ENCODE measurements around the gene SNX24.
"Not testable (repeated sequence)": the region's sequence is repeated elsewhere in the genome, so short reads cannot be mapped to it uniquely, and the experiment has no call there.

The SNX24 gene

GRCh38 chr5:122874179-122874875 is 28.9 kb downstream of the SNX24 start:
- no peak for DNase-seq

- DNase-seq, result no peak
Measured at GRCh38 chr5:122877518-122877917, 32.1 kb downstream of the SNX24 start.

GRCh38 chr5:122879076-122879475 is 33.7 kb downstream of the SNX24 start:
- no peak for DNase-seq

- DNase-seq, result no peak
Measured at GRCh38 chr5:122880170-122880689, 34.8 kb downstream of the SNX24 start.

GRCh38 chr5:122880749-122881148 is 35.3 kb downstream of the SNX24 start:
- no peak for DNase-seq

- DNase-seq, result no peak
Measured at GRCh38 chr5:122882831-122883230, 37.4 kb downstream of the SNX24 start.

- no peak for DNase-seq
Measured at GRCh38 chr5:122885045-122885517, 39.7 kb downstream of the SNX24 start.

- no peak for DNase-seq
Measured at GRCh38 chr5:122885891-122886290, 40.5 kb downstream of the SNX24 start.

- DNase-seq, result no peak
Measured at GRCh38 chr5:122895141-122895540, 49.7 kb downstream of the SNX24 start.

GRCh38 chr5:122896598-122897282 is 51.3 kb downstream of the SNX24 start:
- DNase-seq, result no peak

GRCh38 chr5:122897283-122897602 is 51.8 kb downstream of the SNX24 start:
- DNase-seq, result no peak

GRCh38 chr5:122901346-122901745 is 55.9 kb downstream of the SNX24 start:
- no peak for DNase-seq

GRCh38 chr5:122902263-122902662 is 56.9 kb downstream of the SNX24 start:
- DNase-seq, result no peak

- no peak for DNase-seq
Measured at GRCh38 chr5:122906768-122907167, 61.4 kb downstream of the SNX24 start.

GRCh38 chr5:122907276-122907675 is 61.9 kb downstream of the SNX24 start:
- DNase-seq, result no peak

GRCh38 chr5:122908108-122908507 is 62.7 kb downstream of the SNX24 start:
- no peak for DNase-seq

GRCh38 chr5:122908662-122909061 is 63.2 kb downstream of the SNX24 start:
- no peak for DNase-seq

GRCh38 chr5:122909470-122910100 is 64.2 kb downstream of the SNX24 start:
- no peak for DNase-seq

GRCh38 chr5:122913436-122913835 is 68.0 kb downstream of the SNX24 start:
- not testable (repeated sequence) for DNase-seq

GRCh38 chr5:122915717-122916461 is 70.5 kb downstream of the SNX24 start:
- DNase-seq, result no peak

- DNase-seq, result no peak
Measured at GRCh38 chr5:122916490-122916889, 71.1 kb downstream of the SNX24 start.

- no peak for DNase-seq
Measured at GRCh38 chr5:122919969-122920368, 74.6 kb downstream of the SNX24 start.

GRCh38 chr5:122921826-122922225 is 76.4 kb downstream of the SNX24 start:
- DNase-seq, result no peak
